GM04503 (cell line): Measurements from ENCODE around the gene SLC1A3.

Experiments used
- DNase-seq: peaks from one replicate; pipeline ENCODE4 v3.0.0-alpha.2; 2012; ENCODE audit warnings: low read depth

The SLC1A3 gene

GRCh38 chr5:36658038-36658756, 51.8 kb downstream of the SLC1A3 start:
- no peak for DNase-seq

GRCh38 chr5:36659411-36659810, 53.0 kb downstream of the SLC1A3 start:
- DNase-seq: no peak

- DNase-seq: no peak
These were observed 54.1 kb downstream of the SLC1A3 start for GRCh38 chr5:36660397-36661049.

GRCh38 chr5:36661456-36662220, 55.2 kb downstream of the SLC1A3 start:
- DNase-seq: no peak

- no peak for DNase-seq
These were observed 56.0 kb downstream of the SLC1A3 start for GRCh38 chr5:36662291-36662851.

GRCh38 chr5:36664766-36665165, 58.4 kb downstream of the SLC1A3 start:
- no peak for DNase-seq

GRCh38 chr5:36665628-36666027, 59.2 kb downstream of the SLC1A3 start:
- DNase-seq: no peak

- no peak for DNase-seq
These were observed 59.9 kb downstream of the SLC1A3 start for GRCh38 chr5:36666274-36666673.

GRCh38 chr5:36666986-36667385, 60.6 kb downstream of the SLC1A3 start:
- no peak for DNase-seq

GRCh38 chr5:36667824-36668223, 61.4 kb downstream of the SLC1A3 start:
- DNase-seq: no peak

GRCh38 chr5:36669015-36669651, 62.7 kb downstream of the SLC1A3 start:
- no peak for DNase-seq

- DNase-seq: no peak
These were observed 64.1 kb downstream of the SLC1A3 start for GRCh38 chr5:36670548-36670947.

- DNase-seq: no peak
These were observed 68.9 kb downstream of the SLC1A3 start for GRCh38 chr5:36675282-36675681.

GRCh38 chr5:36679221-36679989, 73.0 kb downstream of the SLC1A3 start:
- DNase-seq: no peak

- no peak for DNase-seq
These were observed 73.7 kb downstream of the SLC1A3 start for GRCh38 chr5:36680066-36680465.

- no peak for DNase-seq
These were observed 75.3 kb downstream of the SLC1A3 start for GRCh38 chr5:36681711-36682110.

- no peak for DNase-seq
These were observed 76.1 kb downstream of the SLC1A3 start for GRCh38 chr5:36682499-36682898.

- DNase-seq: peak; percentile 79
These were observed 77.5 kb downstream of the SLC1A3 start for GRCh38 chr5:36683821-36684434.

- DNase-seq: no peak
These were observed 79.4 kb downstream of the SLC1A3 start for GRCh38 chr5:36685631-36686288.

- DNase-seq: no peak
These were observed 80.5 kb downstream of the SLC1A3 start for GRCh38 chr5:36686881-36687280.
